ENCODE results near the gene PHF11.

GRCh38 chr13:49553888-49554287 is 58.1 kb downstream of the PHF11 start:
- TF ChIP-seq POLR2A (IDR thresholded peaks at IDR 0.05; ENCODE audit: low read depth, low read length) (no peak), TAF1 (IDR thresholded peaks at IDR 0.05; ENCODE audit: low read depth, low read length) (no peak), POLR2AphosphoS5 (IDR thresholded peaks at IDR 0.05; ENCODE audit: low read depth, low read length) (no peak)
